ENCODE data around the gene NR2F6. TPM values are rescaled to one million over a fixed set of nuclear protein-coding genes. Genes with fewer than 3 reads are reported as not detected.

NR2F6 gene
- total RNA-seq, 4 donors from 2014 or later: 57.2 to 119 (median 83.6) TPM

GRCh38 chr19:17286752-17287151 lies 41.0 kb upstream of the NR2F6 start:
- intact Hi-C loops (cut with DNase I; ENCODE audit: low total_unique reads): loop anchor here (10.0 kb wide), 1 partner anchor 82 kb away; no protein-coding TSS in a partner anchor

GRCh38 chr19:17286263-17286662 lies 40.5 kb upstream of the NR2F6 start:
- H3K4me3 ChIP-seq (ENCODE audit: low read depth, poor library complexity, severe bottlenecking): no peak overlapping the region
- 75 to 98% methylated on average over 6 to 10 of the region's 11 CpGs for WGBS, 2 donors
- no peak for DNase-seq (ENCODE audit: low spot score in 2 of 2)
- intact Hi-C loops (cut with DNase I; ENCODE audit: low total_unique reads): loop anchor here (10.0 kb wide), 1 partner anchor 81 kb away; no protein-coding TSS in a partner anchor
- no peak for TF ChIP-seq POLR2A (IDR thresholded peaks at IDR 0.05)
- TF ChIP-seq, protein P1, sequence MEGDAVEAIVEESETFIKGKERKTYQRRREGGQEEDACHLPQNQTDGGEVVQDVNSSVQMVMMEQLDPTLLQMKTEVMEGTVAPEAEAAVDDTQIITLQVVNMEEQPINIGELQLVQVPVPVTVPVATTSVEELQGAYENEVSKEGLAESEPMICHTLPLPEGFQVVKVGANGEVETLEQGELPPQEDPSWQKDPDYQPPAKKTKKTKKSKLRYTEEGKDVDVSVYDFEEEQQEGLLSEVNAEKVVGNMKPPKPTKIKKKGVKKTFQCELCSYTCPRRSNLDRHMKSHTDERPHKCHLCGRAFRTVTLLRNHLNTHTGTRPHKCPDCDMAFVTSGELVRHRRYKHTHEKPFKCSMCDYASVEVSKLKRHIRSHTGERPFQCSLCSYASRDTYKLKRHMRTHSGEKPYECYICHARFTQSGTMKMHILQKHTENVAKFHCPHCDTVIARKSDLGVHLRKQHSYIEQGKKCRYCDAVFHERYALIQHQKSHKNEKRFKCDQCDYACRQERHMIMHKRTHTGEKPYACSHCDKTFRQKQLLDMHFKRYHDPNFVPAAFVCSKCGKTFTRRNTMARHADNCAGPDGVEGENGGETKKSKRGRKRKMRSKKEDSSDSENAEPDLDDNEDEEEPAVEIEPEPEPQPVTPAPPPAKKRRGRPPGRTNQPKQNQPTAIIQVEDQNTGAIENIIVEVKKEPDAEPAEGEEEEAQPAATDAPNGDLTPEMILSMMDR (IDR thresholded peaks at IDR 0.05): no peak

More at GRCh38 chr19:17286752-17287151, 41.0 kb upstream of the NR2F6 start:
- TF ChIP-seq POLR2A (IDR thresholded peaks at IDR 0.05): no peak
- TF ChIP-seq, protein P1 (IDR thresholded peaks at IDR 0.05): no peak
- no peak for DNase-seq (ENCODE audit: low spot score in 2 of 2)
- 92% methylated on average over 9 of the region's 9 CpGs for WGBS, 2 donors
- H3K4me3 ChIP-seq (ENCODE audit: low read depth, poor library complexity, severe bottlenecking): no peak overlapping the region

DNA sequence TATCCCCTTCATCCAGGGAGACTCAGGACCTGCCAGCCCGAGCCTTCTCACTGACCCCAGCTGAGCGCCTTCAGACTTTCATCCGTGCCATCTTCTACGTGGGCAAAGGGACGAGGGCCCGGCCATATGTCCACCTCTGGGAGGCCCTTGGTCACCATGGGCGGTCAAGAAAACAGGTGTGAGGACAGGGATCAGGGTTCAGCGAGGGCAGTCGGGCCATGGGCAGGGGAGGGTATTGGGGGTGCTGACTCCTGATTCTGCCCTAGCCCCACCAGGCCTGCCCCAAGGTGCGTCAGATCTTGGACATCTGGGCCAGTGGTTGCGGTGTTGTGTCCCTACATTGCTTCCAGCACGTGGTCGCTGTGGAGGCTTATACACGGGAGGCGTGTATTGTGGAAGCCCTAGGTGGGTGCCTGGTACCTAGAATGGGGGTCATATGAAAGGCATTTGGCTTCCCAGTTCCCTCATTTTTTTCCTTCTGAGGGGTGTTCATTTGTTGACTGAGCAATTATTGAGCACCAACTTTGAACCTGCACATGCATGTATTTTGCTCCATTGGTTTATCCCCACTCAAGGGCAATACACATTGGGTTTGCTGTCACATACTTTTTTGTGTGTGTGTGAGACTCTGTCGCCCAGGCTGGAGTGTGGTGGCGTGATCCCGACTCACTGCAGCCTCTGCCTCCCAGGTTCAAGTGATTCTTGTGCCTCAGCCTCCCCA lies 39.9 kb upstream of the NR2F6 start:
- H3K4me3 ChIP-seq (ENCODE audit: low read depth, poor library complexity, severe bottlenecking): no peak overlapping the region
- 92% methylated on average over 18 of the region's 18 CpGs for WGBS, 2 donors
- DNase-seq (ENCODE audit: low spot score in 2 of 2): no peak
- TF ChIP-seq POLR2A (IDR thresholded peaks at IDR 0.05): no peak
- TF ChIP-seq, protein P1 (IDR thresholded peaks at IDR 0.05): no peak
- intact Hi-C loops (cut with DNase I; ENCODE audit: low total_unique reads): loop anchor here (10.0 kb wide), 1 partner anchor 81 kb away; no protein-coding TSS in a partner anchor

GRCh38 chr19:17283504-17283996 lies 37.8 kb upstream of the NR2F6 start:
- TF ChIP-seq POLR2A (IDR thresholded peaks at IDR 0.05): no peak
- TF ChIP-seq, protein P1 (IDR thresholded peaks at IDR 0.05): no peak
- 88 to 94% methylated on average over 7 of the region's 7 CpGs for WGBS, 2 donors
- no peak for DNase-seq (ENCODE audit: low spot score in 2 of 2)
- no peak overlapping the region for H3K4me3 ChIP-seq (ENCODE audit: low read depth, poor library complexity, severe bottlenecking)
- intact Hi-C loops (cut with DNase I; ENCODE audit: low total_unique reads): loop anchor here (10.0 kb wide), 1 partner anchor 79 kb away; no protein-coding TSS in a partner anchor

DNA sequence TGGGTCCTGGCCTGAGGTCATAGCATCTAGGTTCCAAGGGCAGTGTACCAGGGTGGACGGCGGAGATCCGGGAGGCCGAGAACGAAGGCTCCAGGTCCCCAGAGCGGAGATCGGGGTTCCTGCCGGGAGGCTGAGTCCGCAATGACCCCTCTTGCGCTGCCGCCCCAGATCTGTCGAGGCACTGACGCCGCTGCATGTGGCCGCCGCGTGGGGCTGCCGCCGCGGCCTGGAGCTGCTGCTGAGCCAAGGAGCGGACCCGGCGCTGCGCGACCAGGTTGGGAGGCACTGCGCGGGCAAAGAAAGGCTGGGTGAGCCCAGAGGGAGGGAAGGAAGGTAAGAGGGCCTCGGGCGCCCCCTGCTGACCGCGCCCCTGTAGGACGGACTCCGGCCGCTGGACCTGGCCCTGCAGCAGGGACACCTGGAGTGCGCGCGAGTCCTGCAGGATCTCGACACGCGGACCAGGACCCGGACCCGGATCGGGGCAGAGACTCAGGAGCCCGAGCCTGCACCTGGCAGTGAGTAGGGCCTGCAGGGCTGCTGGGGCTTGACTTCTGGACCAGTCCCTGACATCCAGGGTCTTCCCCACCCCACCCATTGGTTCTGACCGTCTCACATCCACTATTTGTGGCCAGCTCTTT lies 36.9 kb upstream of the NR2F6 start:
- no peak overlapping the region for H3K4me3 ChIP-seq (ENCODE audit: low read depth, poor library complexity, severe bottlenecking)
- DNase-seq (ENCODE audit: low spot score in 2 of 2): peak; percentile 58 to 95
- intact Hi-C loops (cut with DNase I; ENCODE audit: low total_unique reads): loop anchor here (10.0 kb wide), 1 partner anchor 78 kb away; no protein-coding TSS in a partner anchor
- TF ChIP-seq POLR2A (IDR thresholded peaks at IDR 0.05): no peak
- TF ChIP-seq, protein P1 (IDR thresholded peaks at IDR 0.05): peak in 1 of 3 donors; percentile 83
- WGBS, 2 donors: 3% methylated on average over 38 to 40 of the region's 45 CpGs

All from lower leg skin (tissue), 4 donors.